Gastrocnemius medialis (tissue), 4 donors: ENCODE data around the gene LMO1. TPM values are rescaled to one million over a fixed set of nuclear protein-coding genes. Genes with fewer than 3 reads are reported as not detected.
A peak's percentile ranks its signal among the peaks of the same experiment; 100 is the strongest.

Experiments used
- ATAC-seq, 2 donors: fragments of 150-250 bp; one replicate each; pipeline ENCODE4 v1.9.1; 2016
- DNase-seq, 2 donors: peaks; one replicate each; pipeline ENCODE4 v3.0.0-alpha.2; 2019
- H3K27ac ChIP-seq, 4 donors: fragments of 200-600 bp; sonication (generic); 1 replicate in 1 of 4; 2 replicates in 3 of 4; pipeline ENCODE4 v1.5.1; 2016 to 2018; ENCODE audit warnings: mild to moderate bottlenecking in 2 of 4, moderate library complexity in 1 of 4
- H3K27me3 ChIP-seq, 3 donors: fragments of 200-600 bp; sonication (generic) in 2 of 3; 1 replicate in 1 of 3; 2 replicates in 2 of 3; pipeline versions ENCODE4 v1.5.1 to v1.6.0; 2016 to 2019; ENCODE audit warnings: mild to moderate bottlenecking in 1 of 3, moderate library complexity in 1 of 3
- H3K36me3 ChIP-seq, 2 donors: fragments of 200-600 bp; sonication (generic) in 1 of 2; one replicate each; pipeline ENCODE4 v1.5.1; 2017 to 2018
- H3K4me1 ChIP-seq, 2 donors: fragments of 200-600 bp; sonication (generic) in 1 of 2; one replicate each; pipeline ENCODE4 v1.5.1; 2016 to 2017; ENCODE audit warnings: mild to moderate bottlenecking in 2 of 2
- H3K4me3 ChIP-seq, 4 donors: fragments of 200-600 bp; sonication (generic) in 3 of 4; 1 replicate in 1 of 4; 2 replicates in 3 of 4; pipeline ENCODE4 v1.5.1; 2016 to 2019; ENCODE audit warnings: mild to moderate bottlenecking in 2 of 4
- H3K9me3 ChIP-seq, 3 donors: fragments of 200-600 bp; sonication (generic) in 2 of 3; 1 replicate in 1 of 3; 2 replicates in 2 of 3; pipeline ENCODE4 v1.5.1; 2016 to 2019
- POLR2A ChIP-seq, 2 donors: fragments of 450-650 bp; IDR thresholded peaks; one replicate each; pipeline ENCODE4 v1.6.1; 2017; ENCODE audit warnings: antibody characterized with exemption in 2 of 2, mild to moderate bottlenecking in 2 of 2, moderate library complexity in 2 of 2
- in situ Hi-C, 4 donors: fragments of 200-750 bp; cut with MboI; loops; one replicate each; pipeline versions ENCODE4 v1.15.0 to v1.8.0; 2017; ENCODE audit warnings: low sequenced_read_pairs in 4 of 4
- intact Hi-C: fragments of 100-400 bp; cut with DNase I; formaldehyde crosslinking; loops from one replicate; pipeline ENCODE4 v1.15.1; 2023; ENCODE audit warnings: low total_unique reads
- total RNA-seq, 4 donors: library from RNA; depleted of rRNA; stranded (reverse); fragments of >200 nt; gene quantifications; one replicate each; pipeline versions ENCODE4 v1.1.0 to v1.2.3, GENCODE V29; 2016
- TF ChIP-seq, protein P1 (sequence below), 5 experiments: fragments of 450-650 bp in 3 of 5; fragments of 200-600 bp in 2 of 5; sonication (generic) in 2 of 5; IDR thresholded peaks in 4 of 5; conservative IDR thresholded peaks in 1 of 5; 1 replicate in 4 of 5; 2 replicates in 1 of 5; pipeline ENCODE4 v1.5.1; 2016 to 2019; ENCODE audit warnings: antibody characterized with exemption in 5 of 5, mild to moderate bottlenecking in 3 of 5, moderate library complexity in 3 of 5

Gene LMO1
- total RNA-seq, 4 donors from 2014 or later = 2.2 to 7.0 (median 2.5) TPM

DNA sequence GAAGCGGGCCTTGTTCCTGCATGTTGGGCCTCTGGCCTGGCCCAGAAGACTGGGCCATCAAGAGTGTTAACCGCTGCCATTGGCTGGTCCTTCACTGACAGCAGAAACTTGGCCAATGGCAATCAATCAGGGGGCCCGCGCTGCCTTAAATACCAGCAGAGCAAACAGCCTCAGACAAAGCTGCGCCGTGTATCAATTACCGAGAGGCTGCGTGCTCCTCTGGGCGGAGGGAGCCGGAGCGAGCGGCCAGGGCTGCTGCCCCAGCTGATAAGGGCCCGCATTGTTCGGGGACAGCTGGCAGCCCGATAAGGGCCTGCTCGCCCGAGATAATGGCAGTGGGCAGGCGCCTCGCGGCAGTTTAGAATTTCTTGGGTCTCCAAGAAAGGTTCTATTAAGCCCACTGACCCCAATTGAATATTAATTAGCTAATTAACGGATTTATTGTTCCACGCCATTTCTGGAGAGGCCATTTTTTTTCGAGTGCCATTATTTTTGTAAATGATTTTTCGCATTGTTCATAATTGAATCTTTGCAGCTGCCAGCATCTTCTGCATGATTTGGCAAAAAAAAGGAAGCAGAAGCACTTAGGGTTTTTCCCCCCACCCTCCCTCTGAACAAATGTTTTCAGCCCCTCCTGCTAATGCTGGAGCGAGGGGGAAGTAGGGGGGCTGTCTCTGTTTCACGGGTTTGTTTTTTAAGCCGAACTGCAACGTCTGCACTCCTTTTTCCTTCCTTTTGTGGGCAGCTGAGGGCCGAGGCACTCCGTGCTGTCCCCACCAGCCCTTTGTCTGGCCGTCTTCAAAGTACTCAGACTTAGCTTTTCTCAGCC lies 57.2 kb downstream of the LMO1 start:
- TF ChIP-seq, protein P1, sequence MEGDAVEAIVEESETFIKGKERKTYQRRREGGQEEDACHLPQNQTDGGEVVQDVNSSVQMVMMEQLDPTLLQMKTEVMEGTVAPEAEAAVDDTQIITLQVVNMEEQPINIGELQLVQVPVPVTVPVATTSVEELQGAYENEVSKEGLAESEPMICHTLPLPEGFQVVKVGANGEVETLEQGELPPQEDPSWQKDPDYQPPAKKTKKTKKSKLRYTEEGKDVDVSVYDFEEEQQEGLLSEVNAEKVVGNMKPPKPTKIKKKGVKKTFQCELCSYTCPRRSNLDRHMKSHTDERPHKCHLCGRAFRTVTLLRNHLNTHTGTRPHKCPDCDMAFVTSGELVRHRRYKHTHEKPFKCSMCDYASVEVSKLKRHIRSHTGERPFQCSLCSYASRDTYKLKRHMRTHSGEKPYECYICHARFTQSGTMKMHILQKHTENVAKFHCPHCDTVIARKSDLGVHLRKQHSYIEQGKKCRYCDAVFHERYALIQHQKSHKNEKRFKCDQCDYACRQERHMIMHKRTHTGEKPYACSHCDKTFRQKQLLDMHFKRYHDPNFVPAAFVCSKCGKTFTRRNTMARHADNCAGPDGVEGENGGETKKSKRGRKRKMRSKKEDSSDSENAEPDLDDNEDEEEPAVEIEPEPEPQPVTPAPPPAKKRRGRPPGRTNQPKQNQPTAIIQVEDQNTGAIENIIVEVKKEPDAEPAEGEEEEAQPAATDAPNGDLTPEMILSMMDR (IDR thresholded peaks at IDR 0.05 in 4 of 5, conservative IDR thresholded peaks at IDR 0.05 in 1 of 5) = no peak
- TF ChIP-seq POLR2A (IDR thresholded peaks at IDR 0.05) = no peak
- peak overlapping the region in 1 of 4 donors; percentile 20 for H3K27ac ChIP-seq
- peak in 1 of 2 donors; percentile 39 for DNase-seq
- H3K27me3 ChIP-seq = peaks cover 15 to 18% (median 16%) of the 10 kb centered on the region in 3 donors
- in situ Hi-C loops (no loop called here), intact Hi-C loops (no loop called here)
- H3K9me3 ChIP-seq = no peaks in the 10 kb centered on the region
- peak overlapping the region in 3 of 4 donors; percentile 11 to 38 (median 22) for H3K4me3 ChIP-seq
- no peaks in the 10 kb centered on the region for H3K36me3 ChIP-seq
- ATAC-seq = no peak
- no peaks in the 10 kb centered on the region for H3K4me1 ChIP-seq

DNA sequence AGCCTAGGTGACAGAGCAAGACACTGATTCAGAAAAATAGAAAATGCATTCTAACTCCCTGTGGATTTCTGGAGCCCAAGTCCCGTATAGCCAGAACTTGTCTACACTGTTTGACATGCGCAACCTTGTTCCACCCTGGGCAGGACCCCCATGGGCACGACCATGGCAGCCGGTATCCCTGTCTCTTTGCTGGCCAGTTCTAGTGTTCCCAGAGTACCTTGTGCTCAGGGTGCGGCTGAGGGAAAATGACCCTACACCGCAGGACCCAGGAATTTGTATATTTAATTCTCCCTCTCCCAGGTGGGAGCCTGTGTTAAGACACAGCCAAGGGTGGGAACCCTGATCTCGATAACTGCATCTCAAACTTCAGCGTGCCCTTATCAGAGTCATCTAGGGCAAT lies 58.1 kb downstream of the LMO1 start:
- no peak for ATAC-seq
- peaks cover 15 to 18% (median 16%) of the 10 kb centered on the region in 3 donors for H3K27me3 ChIP-seq
- no peak for DNase-seq
- H3K4me1 ChIP-seq = no peaks in the 10 kb centered on the region
- H3K36me3 ChIP-seq = no peaks in the 10 kb centered on the region
- no peak overlapping the region for H3K27ac ChIP-seq
- in situ Hi-C loops (no loop called here), intact Hi-C loops (no loop called here)
- no peak overlapping the region for H3K4me3 ChIP-seq
- TF ChIP-seq, protein P1 (IDR thresholded peaks at IDR 0.05 in 4 of 5, conservative IDR thresholded peaks at IDR 0.05 in 1 of 5) = no peak
- TF ChIP-seq POLR2A (IDR thresholded peaks at IDR 0.05) = no peak
- H3K9me3 ChIP-seq = no peaks in the 10 kb centered on the region

DNA sequence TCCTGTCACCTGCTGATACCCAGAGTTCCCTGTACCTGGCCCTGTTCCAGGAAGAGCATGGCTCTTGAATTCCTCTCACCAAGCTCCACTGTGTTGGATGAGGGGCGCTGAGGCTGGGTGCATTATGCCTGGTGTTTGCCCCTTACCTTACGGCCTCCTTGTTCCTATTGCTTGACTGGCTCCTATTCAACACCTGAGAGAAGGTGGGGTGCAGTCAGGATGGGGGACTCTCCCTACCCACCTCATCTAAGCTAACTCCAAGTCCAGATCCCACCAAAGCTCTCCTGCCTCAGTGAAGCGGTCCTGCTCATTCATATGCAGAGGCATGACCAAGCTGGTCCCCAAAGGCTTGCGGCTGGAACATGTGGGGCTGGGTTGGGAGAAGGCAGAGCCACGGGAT lies 59.1 kb downstream of the LMO1 start:
- no peak for ATAC-seq
- peaks cover 15 to 18% (median 16%) of the 10 kb centered on the region in 3 donors for H3K27me3 ChIP-seq
- no peak for DNase-seq

DNA sequence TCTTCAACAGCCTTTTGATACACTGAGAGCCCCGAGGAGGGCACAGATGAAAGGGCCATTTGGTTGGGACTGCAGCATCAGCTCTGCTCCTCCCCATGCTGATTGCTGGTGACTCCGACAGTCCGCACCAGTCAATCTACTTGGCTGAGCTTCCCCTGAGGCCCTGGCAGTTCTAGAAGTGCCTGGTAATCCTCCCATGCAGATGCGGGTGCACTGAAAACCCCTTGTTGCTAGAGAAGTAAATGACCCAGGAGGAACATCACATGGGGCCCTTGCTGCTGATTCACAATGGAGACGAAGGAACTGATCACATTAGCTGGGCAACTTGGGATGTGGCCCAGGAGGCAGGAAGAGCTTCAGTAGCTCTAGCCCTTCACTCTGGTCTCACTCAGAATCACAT lies 59.7 kb downstream of the LMO1 start:
- H3K9me3 ChIP-seq = no peaks in the 10 kb centered on the region
- H3K27ac ChIP-seq = no peak overlapping the region
- no peak for TF ChIP-seq POLR2A (IDR thresholded peaks at IDR 0.05)
- TF ChIP-seq, protein P1 (IDR thresholded peaks at IDR 0.05 in 4 of 5, conservative IDR thresholded peaks at IDR 0.05 in 1 of 5) = no peak
- intact Hi-C loops (no loop called here), in situ Hi-C loops (no loop called here)
- ATAC-seq = no peak
- H3K4me3 ChIP-seq = no peak overlapping the region
- no peaks in the 10 kb centered on the region for H3K4me1 ChIP-seq
- peaks cover 14 to 16% (median 16%) of the 10 kb centered on the region in 3 donors for H3K27me3 ChIP-seq
- no peak for DNase-seq
- no peaks in the 10 kb centered on the region for H3K36me3 ChIP-seq

More for the DNA sequence above, 59.1 kb downstream of the LMO1 start:
- Histone ChIP-seq H3K36me3 (no peaks in the 10 kb centered on the region), H3K4me3 (no peak overlapping the region), H3K9me3 (no peaks in the 10 kb centered on the region), H3K27ac (no peak overlapping the region), H3K4me1 (no peaks in the 10 kb centered on the region)
- TF ChIP-seq, protein P1 (IDR thresholded peaks at IDR 0.05 in 4 of 5, conservative IDR thresholded peaks at IDR 0.05 in 1 of 5) = no peak
- TF ChIP-seq POLR2A (IDR thresholded peaks at IDR 0.05) = no peak
- in situ Hi-C loops (no loop called here), intact Hi-C loops (no loop called here)
